HG03469 (cell line): ENCODE measurements around the gene CHRM4.

ENCODE experiments used
- ATAC-seq: cut with Tn5 transposase; IDR thresholded peaks from one replicate; pipeline ENCODE4 v1.9.1; 2021; ENCODE audit warnings: mild to moderate bottlenecking, moderate library complexity, moderate number of reproducible peaks; ENCODE audit not compliant: unreplicated experiment

The CHRM4 gene

GRCh38 chr11:46404476-46405017 lies 13.0 kb upstream of the CHRM4 start:
- no peak for ATAC-seq

DNA sequence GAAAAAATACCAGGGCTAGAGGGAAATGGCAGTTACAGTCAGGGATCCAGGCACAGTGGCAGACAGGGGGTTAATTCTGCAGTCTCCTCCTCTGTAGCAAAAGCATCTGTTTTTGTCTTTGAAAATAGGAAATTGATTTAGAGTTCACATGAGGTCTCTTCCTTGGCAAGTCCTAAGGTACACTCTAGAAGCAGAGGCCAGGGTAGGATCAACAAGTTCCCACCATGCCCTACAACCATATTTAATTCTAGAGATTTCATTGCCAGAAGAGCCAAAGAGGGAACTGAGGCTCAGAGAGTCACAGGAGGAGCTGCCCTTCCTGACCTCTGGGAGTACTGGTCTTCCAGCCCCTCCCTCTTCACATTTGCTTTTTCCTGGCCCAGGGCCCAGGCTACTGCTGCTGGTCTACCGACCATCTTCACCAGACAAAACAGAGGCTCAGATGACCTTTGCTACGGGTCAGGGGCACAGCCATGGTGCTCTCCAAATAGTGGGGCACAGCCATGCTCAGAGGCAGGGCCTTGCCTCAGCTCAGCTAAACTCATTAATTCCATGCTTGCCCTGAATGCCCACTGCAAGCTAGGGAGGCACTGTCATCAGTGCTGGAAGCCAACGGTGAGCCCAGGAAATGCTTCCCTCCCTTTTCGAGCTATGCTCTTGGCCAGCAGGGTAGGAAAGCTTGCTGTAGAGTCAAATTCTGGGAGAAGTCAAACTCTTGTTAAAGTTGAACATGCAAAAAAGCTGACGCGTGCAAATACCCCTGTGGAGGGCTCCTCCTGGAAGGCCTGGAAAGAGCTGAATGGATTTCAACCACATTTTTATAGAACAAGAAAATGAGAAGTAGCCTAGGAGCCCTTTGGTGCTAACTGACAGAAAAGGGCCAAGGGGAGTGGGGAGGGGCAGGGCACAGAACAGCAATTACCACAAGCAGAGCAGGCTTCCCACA lies 11.7 kb upstream of the CHRM4 start:
- ATAC-seq = no peak

GRCh38 chr11:46397526-46397925 lies 6.0 kb upstream of the CHRM4 start:
- no peak for ATAC-seq

- no peak for ATAC-seq
Measured at GRCh38 chr11:46393759-46394158, 2.2 kb upstream of the CHRM4 start.

DNA sequence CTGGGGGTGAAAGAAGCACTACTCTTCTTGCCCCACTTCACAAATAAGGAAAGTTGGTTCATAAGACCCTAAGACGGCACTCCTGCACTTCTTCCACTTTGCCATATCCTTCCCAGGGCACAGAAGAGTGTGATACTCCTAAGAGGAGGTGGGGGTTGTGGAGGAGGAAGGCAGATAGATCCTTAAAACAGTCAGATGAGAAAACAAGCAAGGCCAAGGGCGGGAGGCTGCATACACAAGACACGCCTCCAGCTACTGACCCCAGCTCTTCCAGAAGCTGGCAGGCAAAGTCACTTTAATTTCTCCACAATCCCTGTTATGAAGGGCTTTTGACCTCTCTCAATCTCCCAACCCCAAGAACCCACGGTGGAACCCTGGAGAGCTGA lies 1.6 kb upstream of the CHRM4 start:
- ATAC-seq = no peak

- ATAC-seq = no peak
Measured at GRCh38 chr11:46392421-46393230, 1.1 kb upstream of the CHRM4 start.

DNA sequence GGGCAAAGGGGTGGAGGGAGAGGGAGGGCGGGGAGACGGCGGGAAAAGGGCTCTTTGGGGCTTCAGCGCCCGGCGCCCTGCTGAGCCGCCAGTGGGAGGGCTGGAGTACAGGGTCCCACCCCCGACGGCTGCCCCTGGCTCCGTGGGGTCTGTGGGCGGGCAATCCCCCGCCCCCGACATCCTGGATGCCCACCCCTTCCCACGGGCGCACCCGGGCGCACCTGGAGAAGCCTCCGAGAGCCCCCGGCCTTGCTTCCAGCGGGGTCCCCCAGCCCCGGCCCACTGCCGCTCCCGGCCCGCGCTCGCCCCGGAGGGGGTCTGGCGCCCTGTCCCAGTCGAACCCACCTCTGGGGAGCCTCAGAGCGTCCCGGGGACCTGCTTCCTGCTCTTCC lies 394 bp downstream of the CHRM4 start:
- ATAC-seq = no peak

DNA sequence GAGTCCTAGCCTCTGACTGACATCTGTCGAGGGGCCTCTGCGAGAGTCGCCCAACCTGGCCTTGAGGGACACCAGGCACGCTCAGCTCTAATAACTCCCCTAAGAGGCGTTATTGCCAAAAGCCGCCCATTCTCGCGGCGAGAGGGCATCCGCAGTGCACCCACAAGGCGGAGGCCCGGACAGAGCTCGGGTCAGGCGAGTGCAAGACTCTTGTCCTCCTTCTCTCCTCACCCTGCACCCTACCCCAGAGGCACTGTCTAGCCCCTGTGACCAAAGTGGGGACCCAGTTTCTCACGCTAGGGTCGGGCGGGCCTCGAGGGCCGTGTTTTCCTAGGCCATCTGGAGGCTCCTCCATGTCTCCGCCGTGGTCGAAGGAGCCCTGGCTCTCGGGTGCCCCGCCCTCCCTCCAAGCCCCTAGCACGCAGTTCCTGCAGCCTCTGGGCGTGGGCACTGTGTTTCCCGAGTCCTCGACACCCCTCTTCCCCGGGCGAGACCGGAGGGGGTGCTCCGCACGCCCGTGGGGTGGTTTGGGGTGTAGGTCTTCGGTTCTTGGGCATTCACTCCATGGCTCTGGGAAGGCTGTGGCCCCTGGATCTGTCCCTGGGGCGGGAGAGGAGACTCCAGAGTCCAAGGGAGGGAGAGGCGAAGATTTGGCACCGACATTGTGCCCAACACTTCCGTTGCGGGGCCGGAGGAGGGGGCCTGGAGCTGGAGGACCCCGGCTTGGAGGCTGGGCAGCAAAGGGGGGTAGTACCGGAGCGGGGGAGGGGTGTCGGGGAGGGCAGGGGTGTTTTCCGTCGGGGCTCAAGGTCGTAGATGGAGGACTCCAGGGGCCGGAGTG lies 1.0 kb downstream of the CHRM4 start:
- no peak for ATAC-seq

DNA sequence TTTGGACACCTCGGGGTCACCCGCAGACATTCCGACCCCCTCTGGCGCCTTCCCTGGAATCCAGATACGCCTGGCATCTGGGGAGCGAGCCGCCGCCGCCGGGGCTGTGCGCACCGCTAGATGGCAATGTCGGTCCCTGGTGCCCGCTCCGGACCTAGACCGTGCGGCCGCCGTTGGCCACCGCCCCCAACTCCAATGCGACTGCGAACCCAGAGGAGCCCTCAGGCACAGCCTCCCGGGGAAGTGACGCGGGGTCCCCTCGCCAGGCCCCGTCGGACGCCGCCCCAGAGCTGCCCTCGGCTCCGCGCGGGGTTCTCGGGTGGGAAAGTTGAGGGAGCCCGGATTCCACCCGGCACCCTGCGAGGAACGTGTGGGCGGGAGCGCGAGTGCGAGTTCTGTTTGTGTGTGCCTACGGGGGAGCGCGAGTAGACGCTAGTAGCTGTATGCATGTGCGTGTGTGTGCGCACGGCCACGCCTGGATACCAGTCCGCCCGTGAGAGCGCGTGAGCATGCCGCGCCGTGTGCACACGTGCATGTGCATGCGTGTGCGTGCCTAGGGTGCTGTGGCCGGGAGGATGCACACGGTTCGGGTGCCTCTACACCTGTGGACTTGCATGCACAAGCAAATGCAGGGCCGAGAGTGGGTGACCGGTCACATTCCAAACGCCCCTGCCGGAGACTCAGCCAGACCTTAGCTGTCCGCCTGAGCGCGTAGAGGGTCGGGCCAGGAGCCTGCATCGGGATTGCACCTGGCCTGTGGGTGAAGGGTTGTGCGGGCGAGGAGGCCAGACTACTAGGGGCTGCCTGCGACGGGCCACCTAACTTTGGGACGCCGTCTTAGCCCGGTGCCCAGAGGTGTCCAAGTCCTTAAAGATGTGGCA lies 1.9 kb downstream of the CHRM4 start:
- no peak for ATAC-seq

- no peak for ATAC-seq
Measured at GRCh38 chr11:46388619-46389449, 2.7 kb downstream of the CHRM4 start.

DNA sequence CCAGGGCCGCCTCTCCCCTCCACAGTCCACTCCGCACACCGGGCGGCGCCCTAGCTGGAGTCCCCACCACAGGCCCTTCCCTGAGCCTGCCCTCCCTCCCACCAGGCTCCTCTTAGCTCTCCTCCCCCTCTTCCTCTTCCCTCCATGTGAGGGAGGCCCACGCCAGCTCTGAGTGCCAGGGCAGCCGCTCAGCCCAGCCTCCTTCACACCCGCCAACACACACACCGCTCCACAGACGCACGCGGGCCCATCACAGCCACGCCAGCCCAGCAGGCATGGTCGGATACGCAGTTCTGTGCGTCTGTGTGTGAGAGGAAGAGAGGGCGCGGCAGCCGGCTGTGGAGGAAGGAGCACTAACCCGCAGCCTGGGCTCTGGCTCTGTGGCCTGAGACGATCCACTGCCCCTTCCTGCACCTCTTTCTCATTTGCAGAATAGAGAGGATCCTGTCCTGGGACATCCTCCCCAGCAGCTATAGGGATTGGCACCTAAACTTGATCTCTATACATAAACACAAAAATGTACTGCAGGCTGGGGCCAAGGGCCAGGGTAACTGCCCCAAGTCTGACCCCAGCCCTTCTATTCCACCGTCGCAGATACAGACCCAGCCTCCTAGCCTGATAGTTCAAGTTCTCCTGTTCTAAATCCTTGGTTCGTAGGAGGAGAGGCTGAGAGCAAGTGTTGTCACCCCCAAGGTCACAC lies 3.5 kb downstream of the CHRM4 start:
- no peak for ATAC-seq

DNA sequence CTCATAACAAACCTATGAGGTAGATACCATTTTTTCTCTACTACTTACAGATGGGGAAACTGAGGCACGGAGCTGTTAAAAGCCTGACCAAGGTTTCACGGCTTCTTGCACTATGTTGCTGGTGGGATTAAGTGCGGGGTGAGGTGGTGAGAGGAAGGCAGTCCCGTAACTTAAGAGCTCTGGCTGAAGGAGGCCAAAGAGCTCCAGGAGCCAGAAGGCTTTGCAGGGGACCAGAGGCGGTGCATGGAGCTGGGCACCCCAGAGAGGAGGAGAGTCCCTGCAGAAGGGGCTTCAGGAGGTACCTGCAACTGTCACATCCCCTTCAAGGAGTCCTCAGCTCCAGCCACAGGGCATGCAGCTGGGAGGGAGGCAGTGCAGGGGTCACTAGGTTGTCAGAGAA lies 4.1 kb downstream of the CHRM4 start:
- ATAC-seq = no peak

- ATAC-seq = no peak
Measured at GRCh38 chr11:46386674-46387073, 4.9 kb downstream of the CHRM4 start.

DNA sequence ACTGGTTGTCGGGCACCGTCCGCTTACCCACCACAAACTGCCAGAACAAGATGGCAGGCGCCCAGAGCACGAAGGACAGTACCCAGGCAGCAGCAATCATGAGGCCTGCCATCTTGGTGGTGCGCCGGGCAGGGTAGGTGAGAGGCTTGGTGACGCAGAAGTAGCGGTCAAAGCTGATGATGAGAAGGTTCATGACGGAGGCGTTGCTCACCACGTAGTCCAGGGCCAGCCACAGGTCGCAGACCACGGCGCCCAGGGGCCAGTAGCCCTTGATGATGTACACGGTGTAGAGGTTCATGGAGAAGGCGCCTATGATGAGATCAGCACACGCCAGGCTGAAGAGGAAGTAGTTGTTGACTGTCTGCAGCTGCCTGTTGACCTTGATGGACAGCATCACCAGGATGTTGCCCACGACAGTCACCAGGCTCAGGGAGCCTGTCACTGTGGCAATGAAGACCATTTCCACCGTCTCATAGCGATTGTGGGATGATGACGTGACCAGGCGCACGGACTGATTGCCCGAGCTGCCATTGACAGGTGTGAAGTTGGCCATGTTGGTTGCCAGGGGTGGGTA lies 5.5 kb downstream of the CHRM4 start:
- ATAC-seq = no peak

DNA sequence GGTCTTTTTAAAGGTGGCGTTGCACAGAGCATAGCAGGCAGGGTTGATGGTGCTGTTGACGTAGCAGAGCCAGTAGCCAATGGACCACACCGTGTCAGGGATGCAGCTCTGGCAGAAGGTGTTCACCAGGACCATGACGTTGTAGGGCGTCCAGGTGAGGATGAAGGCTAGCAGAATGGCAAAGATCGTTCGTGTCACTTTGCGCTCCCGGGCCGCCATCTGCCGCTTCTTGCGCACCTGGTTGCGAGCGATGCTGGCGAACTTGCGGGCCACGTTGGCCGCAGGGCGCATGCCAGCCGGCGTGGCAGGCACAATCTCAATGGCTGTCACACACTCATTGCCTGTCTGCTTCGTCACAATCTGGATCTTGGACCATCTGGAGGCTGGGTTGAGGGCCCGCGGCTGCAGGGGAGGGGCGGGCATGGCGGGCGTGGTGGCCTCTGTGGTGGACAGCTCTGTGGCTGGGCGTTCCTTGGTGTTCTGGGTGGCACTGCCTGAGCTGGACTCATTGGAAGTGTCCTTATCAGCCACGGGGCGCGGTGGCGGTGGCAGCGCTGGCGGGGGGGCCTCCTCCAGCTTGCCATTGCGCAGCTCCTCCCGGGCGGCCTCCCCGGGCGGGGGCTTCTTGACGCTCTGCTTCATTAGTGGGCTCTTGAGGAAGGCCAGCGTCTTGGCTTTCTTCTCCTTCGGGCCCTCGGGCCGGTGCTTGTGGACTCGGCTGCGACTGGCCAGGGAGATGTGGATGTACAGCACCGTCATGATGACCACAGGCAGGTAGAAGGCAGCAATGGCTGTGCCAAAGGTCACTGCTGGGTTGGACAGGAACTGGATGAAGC lies 6.2 kb downstream of the CHRM4 start:
- no peak for ATAC-seq

GRCh38 chr11:46383974-46384701 lies 7.4 kb downstream of the CHRM4 start:
- ATAC-seq = no peak

GRCh38 chr11:46383404-46383758 lies 8.2 kb downstream of the CHRM4 start:
- ATAC-seq = no peak
